Stimulated activated CD8-positive, alpha-beta memory T cell treated with anti-CD3 and anti-CD28 coated beads, Interleukin-7, amount 100 ng/mL, for 48 hours (primary cell): Measurements from ENCODE around the gene COL26A1.
"Not testable (repeated sequence)": the region's sequence is repeated elsewhere in the genome, so short reads cannot be mapped to it uniquely, and the experiment has no call there.

Experiments
- DNase-seq, 2 donors: peaks; one replicate each; pipeline ENCODE4 v3.0.0-alpha.2; 2020; ENCODE audit warnings: low read depth in 1 of 2; ENCODE audit errors: extremely low read depth in 1 of 2

COL26A1 gene

DNA sequence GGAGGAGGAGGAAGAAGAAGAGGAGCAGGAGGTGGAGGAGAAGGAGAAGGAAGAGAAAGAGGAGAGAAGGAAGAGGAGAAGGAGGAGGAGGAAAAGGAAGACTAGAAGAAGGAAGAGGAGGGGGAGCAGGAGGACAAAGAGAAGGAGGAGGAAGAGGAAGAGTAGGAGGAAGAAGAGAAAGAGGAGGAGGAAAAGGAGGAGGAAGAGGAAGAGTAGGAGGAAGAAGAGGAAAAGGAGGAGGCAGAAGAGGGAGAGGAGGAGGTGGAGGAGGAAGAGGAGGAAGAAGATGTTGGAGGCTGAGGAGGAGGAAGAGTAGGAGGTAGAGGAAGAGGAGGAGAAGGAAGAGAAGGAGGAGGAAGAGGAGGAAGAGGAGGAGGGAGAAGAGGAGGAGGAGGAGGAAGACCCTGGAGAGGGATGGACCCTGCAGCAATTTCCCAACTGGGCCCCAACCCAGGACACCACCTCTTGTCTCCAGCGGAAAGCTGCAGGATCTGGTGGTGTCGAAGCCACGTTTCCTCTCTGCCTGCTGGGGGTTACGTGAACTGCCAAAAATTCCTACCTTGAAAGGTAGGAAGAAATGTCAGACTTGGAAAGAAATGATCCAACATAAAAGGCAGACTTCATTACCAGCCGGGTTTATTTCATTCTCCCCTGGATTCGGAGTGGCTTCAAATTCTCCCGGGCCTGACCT lies 38.9 kb downstream of the COL26A1 start:
- no peak for DNase-seq

GRCh38 chr7:101402081-101402779 lies 39.6 kb downstream of the COL26A1 start:
- DNase-seq, result no peak

DNA sequence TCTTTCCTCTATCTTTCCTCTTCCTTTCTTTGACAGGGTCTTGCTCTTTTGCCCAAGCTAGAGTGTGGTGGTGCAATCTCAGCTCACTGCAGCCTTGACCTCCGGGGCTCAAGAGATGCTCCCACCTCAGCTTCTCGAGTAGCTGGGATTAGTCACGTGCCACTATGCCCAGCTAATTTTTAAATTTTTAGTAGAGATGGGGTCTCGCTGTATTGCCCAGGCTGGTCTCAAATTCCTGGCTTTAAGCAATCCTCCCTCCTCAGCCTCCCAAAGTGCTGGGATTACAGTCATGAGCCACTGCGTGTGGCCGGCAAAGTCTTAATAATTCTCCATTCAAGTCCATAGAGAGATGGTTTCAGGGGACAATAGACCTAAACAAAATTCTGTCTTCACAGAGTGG lies 40.2 kb downstream of the COL26A1 start:
- no peak for DNase-seq

GRCh38 chr7:101405474-101406067 lies 42.9 kb downstream of the COL26A1 start:
- DNase-seq, result no peak

DNA sequence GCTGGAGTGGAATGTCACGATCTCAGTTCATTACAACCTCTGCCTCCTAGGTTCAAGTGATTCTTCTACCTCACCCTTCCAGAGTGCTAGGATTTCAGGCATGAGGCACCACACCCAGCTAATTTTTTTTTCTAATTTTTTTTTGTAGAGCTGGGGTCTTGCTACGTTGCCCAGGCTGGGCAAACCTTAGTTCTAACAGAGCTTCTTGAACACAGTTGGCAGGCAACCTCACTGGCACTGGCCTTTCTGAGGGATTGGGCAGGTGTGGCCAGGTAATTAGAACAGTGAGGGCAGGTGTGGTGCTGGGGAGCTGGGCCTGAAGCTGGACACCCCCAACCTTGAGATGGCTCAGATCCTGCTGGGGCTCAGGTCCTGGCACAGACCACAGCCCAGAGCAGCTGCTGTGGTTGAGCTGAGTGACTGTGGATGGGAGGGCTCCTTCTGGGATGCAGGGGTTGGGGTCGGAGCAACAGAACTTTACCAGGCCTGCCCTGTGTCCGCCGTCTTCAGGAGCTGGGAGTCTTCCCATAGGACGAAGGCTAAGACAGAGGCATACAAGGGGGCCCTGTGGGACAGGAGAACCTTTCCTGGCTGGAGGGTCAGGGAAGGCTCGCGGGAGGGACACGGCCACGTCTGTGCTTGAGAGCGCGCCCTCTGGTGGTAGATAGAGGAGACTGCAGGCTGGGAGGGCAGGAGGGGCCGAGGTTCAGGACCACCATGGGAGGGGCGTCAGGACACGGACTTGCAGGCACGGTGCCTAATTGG lies 48.2 kb downstream of the COL26A1 start:
- no peak for DNase-seq

GRCh38 chr7:101411508-101411874 lies 48.8 kb downstream of the COL26A1 start:
- no peak for DNase-seq

GRCh38 chr7:101412976-101413375 lies 50.3 kb downstream of the COL26A1 start:
- no peak for DNase-seq

GRCh38 chr7:101418694-101419093 lies 56.0 kb downstream of the COL26A1 start:
- DNase-seq, result no peak

GRCh38 chr7:101419831-101420230 lies 57.2 kb downstream of the COL26A1 start:
- DNase-seq, result no peak

GRCh38 chr7:101420436-101420835 lies 57.8 kb downstream of the COL26A1 start:
- peak in 1 of 2 donors; percentile 8 for DNase-seq

GRCh38 chr7:101422356-101423195 lies 59.9 kb downstream of the COL26A1 start:
- DNase-seq, result no peak

DNA sequence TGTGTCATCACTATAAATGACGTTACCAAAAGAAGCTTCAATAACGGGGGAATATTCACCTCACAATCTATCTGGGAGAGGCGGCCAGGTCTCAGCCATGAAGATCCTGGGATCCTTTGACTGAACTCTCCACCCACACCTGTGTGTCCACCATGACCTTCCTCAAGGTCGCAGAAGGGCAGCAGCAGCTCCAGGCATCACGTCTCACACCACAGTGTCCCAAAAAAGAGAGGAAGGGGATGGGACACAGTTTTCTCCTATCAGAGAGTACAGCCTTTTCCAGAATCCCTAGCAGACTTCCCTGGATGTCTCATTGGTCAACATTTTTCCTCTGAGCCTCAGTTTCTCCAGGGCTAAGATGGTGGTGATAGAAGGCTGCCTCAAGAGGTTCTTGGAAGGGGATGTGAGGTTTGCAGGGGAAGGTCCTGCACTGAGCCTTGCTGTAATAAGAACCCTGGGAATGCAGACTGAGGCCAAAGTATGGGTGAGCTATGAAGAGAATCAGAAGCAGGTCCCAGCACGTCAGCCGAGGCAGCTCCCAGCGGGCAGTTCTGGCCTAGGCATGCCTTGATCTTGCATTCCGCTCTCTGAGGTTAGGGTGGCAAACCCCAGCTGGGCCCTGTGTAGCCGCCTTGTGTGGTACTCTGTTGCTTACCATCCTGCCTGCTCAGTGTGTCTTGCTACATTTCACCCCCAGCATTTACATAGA lies 63.8 kb downstream of the COL26A1 start:
- DNase-seq, result no peak

- no peak for DNase-seq
Observed at GRCh38 chr7:101428093-101428866, 65.6 kb downstream of the COL26A1 start.

DNA sequence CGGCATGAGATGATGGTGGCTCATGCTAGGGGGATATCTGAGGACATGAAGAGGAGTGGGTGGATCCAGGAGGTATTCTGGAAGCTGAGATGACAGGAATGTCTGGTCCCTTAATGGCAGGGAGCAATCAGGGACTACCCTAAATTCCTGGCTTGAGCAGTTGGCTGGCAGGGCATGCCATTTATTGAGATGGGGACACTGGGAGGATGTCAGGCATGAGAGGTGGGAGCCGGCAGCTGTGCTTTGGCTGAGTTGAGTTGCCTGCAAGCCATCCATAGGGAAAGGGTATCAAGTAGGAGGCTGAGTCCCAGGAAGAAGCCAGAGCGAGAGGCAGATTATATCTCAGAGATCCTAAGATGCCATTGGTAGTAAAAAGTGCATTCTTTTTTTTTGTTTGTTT lies 69.6 kb downstream of the COL26A1 start:
- no peak for DNase-seq

- no peak for DNase-seq
Observed at GRCh38 chr7:101433688-101434087, 71.0 kb downstream of the COL26A1 start.

DNA sequence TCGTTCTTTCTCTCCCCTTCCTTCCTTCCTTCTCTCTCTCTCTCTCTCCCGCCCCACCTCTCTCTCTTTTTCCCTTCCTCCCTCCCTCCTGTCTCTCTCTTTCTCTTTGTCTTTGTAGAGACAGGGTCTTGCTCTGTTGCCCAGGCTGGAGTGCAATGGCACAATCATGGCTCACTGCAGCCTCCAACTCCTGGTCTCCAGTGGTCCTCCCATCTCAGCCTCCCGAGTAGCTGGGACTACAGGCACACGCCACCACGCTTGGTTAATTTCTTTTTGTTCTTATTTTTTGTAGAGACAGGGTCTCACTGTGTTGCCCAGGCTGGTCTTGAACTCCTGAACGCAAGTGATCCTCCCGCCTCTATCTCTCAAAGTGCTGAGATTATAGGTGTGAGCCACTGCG lies 71.5 kb downstream of the COL26A1 start:
- DNase-seq, result not testable (repeated sequence)

DNA sequence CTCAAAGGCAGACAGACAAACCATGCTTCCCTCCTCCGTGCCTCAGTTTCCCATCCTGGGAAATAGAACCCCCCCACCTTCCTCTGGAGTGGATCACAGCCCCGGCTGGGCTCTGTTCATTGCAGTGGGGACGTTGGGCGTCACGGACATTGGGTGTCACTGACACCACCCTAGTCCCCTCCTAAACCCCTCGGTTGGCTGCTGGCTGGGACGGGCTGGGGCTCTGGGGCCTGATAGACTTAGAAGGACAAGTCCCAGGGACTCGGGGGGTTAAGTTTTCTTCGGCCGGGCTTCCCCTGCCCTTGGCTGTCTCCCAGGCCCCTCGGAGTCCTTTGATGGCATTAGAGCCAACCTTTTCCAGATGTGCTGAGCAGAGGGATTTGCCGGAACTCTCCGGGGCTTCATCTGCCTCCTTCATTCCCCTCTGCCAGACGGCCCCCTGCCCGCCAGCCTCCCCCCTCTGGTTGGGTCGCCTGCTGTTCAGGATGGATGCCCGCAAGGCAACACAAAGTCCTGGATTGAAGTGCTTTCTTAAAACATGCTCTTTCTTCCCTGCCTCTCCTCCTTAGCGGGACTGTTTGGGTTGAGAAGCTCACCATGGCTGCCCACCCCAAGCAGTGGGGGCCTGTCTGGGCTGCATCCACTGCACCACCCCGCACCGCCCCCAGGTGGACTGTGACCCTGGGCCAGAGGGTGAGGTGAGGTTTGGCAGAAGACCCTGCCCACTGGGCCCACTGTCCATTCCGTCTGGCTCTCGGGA lies 73.0 kb downstream of the COL26A1 start:
- DNase-seq, result no peak

DNA sequence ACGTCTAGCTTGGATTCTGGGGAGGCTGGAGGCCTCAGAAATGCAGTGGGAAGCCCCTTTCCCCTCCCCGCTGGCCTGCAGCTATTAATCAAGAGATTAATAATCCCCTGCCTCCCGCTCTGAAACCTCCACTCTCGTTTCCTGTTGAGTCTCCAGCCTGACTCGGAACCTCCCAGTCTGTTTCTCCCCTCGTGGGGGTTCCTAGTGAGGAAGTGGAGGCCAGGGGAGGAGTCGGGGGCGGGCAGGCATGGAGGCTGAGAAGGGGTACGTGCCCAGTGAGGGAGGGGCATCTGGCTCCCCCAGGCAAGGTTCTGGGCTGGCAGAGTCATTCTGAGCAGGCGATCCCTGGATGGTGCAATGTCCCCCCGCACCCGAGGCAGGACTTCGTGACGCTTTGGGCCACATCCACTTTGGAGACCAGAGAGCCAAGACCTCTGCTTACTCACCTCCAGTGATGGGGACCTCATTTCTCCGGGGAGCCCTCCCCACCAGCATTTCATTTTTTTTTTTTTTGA lies 73.6 kb downstream of the COL26A1 start:
- no peak for DNase-seq
